ENCODE results near the gene ODAD3. TPM values are rescaled to one million over a fixed set of nuclear protein-coding genes. Genes with fewer than 3 reads are reported as not detected.

The ODAD3 gene
- total RNA-seq, 1 donor from 2014 or later, result 4.3 TPM

- peaks cover 39% of the 10 kb centered on the region for H3K36me3 ChIP-seq
- ATAC-seq, result no peak
- H3K27me3 ChIP-seq (ENCODE audit: low read depth), result no peaks in the 10 kb centered on the region
- DNase-seq, result no peak
- no peaks in the 10 kb centered on the region for H3K4me1 ChIP-seq
- H3K9me3 ChIP-seq, result no peaks in the 10 kb centered on the region
- no peak for TF ChIP-seq CTCF (IDR thresholded peaks at IDR 0.05)
- H3K4me3 ChIP-seq, result no peak overlapping the region
- H3K27ac ChIP-seq, result no peak overlapping the region
- intact Hi-C loops (cut with DNase I), result no loop called here
Measured at GRCh38 chr19:11451871-11452619, 17.1 kb upstream of the ODAD3 start.

GRCh38 chr19:11451327-11451870 is 16.5 kb upstream of the ODAD3 start:
- H3K4me1 ChIP-seq, result no peaks in the 10 kb centered on the region
- DNase-seq, result no peak
- H3K9me3 ChIP-seq, result no peaks in the 10 kb centered on the region
- ATAC-seq, result no peak
- intact Hi-C loops (cut with DNase I), result no loop called here
- H3K27me3 ChIP-seq (ENCODE audit: low read depth), result no peaks in the 10 kb centered on the region
- no peak overlapping the region for H3K4me3 ChIP-seq
- no peak overlapping the region for H3K27ac ChIP-seq
- no peak for TF ChIP-seq CTCF (IDR thresholded peaks at IDR 0.05)
- peaks cover 44% of the 10 kb centered on the region for H3K36me3 ChIP-seq

DNA sequence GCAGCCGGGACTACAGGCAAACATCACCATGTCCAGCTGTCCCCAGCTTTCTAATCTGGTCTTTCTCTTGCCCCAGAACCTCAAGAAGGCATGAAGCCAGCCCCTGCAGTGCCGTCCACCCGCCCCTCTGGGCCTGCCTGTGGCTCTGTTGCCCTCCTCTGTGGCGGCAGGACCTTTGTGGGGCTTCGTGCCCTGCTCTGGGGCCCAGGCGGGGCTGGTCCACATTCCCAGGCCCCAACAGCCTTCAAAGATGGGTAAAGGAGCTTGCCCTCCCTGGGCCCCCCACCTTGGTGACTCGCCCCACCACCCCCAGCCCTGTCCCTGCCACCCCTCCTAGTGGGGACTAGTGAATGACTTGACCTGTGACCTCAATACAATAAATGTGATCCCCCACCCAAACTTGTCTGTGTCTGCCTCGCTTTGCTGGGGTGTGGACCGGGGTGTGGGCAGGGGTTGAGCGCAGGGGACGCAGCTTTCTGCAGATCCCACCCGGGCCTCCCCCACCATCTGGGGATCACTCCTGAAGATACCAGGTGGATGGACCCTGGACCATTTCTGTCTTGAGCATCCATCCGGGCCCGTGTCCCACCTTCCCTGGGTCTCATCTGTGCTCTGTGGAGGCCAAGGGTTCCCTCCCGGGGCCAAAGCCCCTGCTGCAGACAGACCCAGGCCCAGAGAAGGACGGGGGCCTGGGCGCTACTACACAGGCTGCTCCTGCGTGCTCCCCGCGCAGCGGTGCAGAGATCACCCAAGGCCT is 15.8 kb upstream of the ODAD3 start:
- H3K4me3 ChIP-seq, result no peak overlapping the region
- ATAC-seq, result no peak
- H3K36me3 ChIP-seq, result peaks cover 50% of the 10 kb centered on the region
- no peaks in the 10 kb centered on the region for H3K4me1 ChIP-seq
- intact Hi-C loops (cut with DNase I), result no loop called here
- H3K9me3 ChIP-seq, result no peaks in the 10 kb centered on the region
- H3K27ac ChIP-seq, result no peak overlapping the region
- no peaks in the 10 kb centered on the region for H3K27me3 ChIP-seq (ENCODE audit: low read depth)
- TF ChIP-seq CTCF (IDR thresholded peaks at IDR 0.05), result no peak
- DNase-seq, result no peak

DNA sequence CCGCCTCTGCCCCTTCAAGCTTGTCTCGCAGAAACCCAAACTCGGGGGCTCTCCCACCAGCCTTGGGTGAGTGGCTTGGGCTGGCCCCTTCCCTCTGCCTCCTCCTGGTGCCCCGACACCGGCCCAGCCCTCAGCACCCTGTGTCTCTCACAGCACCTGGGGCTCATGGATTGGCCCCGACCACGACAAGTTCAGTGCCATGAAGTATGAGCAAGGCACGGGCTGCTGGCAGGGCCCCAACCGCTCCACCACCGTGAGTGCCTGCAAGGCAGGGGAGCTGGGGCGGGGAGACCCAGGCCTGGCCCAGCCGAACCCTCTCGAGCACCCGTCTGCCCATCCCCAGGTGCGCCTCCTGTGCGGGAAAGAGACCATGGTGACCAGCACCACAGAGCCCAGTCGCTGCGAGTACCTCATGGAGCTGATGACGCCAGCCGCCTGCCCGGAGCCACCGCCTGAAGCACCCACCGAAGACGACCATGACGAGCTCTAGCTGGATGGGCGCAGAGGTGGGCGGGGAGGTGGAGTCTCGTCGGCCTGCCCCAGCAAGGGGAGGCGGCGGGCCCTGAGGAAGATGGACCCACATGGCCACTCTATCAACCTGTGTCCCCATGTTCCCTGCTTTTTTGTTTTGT is 14.1 kb upstream of the ODAD3 start:
- intact Hi-C loops (cut with DNase I), result no loop called here
- peaks cover 67% of the 10 kb centered on the region for H3K36me3 ChIP-seq
- H3K27me3 ChIP-seq (ENCODE audit: low read depth), result no peaks in the 10 kb centered on the region
- no peak overlapping the region for H3K27ac ChIP-seq
- no peak for DNase-seq
- H3K4me1 ChIP-seq, result no peaks in the 10 kb centered on the region
- no peak for TF ChIP-seq CTCF (IDR thresholded peaks at IDR 0.05)
- no peak for ATAC-seq
- no peak overlapping the region for H3K4me3 ChIP-seq
- H3K9me3 ChIP-seq, result no peaks in the 10 kb centered on the region

DNA sequence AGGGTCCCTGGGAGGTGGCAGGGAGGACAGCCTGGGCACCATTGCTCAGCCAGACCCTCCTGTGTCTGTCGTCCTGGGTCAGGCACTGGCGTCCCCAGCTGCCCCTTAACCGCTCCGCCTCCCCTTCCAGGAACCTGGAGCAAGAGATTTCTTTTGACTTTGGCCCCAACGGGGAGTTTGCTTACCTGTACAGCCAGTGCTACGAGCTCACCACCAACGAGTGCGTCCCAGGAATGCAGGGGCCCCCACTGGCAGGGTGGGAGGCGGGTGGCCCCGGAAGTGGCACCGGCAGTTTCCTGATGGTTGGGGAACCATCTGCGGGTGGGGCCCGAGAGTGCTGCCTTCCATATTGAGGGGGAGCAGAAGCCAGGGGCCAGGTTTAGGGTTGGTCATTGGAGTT is 13.5 kb upstream of the ODAD3 start:
- no peak overlapping the region for H3K4me3 ChIP-seq
- no peaks in the 10 kb centered on the region for H3K27me3 ChIP-seq (ENCODE audit: low read depth)
- intact Hi-C loops (cut with DNase I), result no loop called here
- H3K9me3 ChIP-seq, result no peaks in the 10 kb centered on the region
- DNase-seq (no peak), ATAC-seq (no peak)
- TF ChIP-seq CTCF (IDR thresholded peaks at IDR 0.05), result no peak
- H3K36me3 ChIP-seq, result peaks cover 73% of the 10 kb centered on the region
- no peak overlapping the region for H3K27ac ChIP-seq
- H3K4me1 ChIP-seq, result no peaks in the 10 kb centered on the region

Data from lower lobe of right lung (tissue), 2 donors.